Upper lobe of left lung (tissue), 4 donors: ENCODE measurements around the gene LEO1.

ENCODE experiments used
- EP300 ChIP-seq, 4 donors: sonication (generic); formaldehyde crosslinking; IDR thresholded peaks; one replicate each; pipeline ENCODE4 v1.5.1; 2017; ENCODE audit warnings: antibody characterized with exemption in 4 of 4, control low read depth in 2 of 4
- POLR2A ChIP-seq, 4 donors: fragments of 450-650 bp; IDR thresholded peaks; one replicate each; pipeline ENCODE4 v1.5.1; 2016 to 2017; ENCODE audit warnings: antibody characterized with exemption in 4 of 4, mild to moderate bottlenecking in 2 of 4
- POLR2AphosphoS5 ChIP-seq, 2 donors: sonication (generic); formaldehyde crosslinking; IDR thresholded peaks; one replicate each; pipeline ENCODE4 v1.5.1; 2017; ENCODE audit warnings: antibody characterized with exemption in 2 of 2
- TF ChIP-seq, protein P1 (sequence below), 6 experiments: fragments of 450-650 bp in 4 of 6; fragments of 200-600 bp in 2 of 6; sonication (generic) in 2 of 6; IDR thresholded peaks; one replicate each; pipeline ENCODE4 v1.5.1; 2016 to 2019; ENCODE audit warnings: antibody characterized with exemption in 6 of 6

DNA sequence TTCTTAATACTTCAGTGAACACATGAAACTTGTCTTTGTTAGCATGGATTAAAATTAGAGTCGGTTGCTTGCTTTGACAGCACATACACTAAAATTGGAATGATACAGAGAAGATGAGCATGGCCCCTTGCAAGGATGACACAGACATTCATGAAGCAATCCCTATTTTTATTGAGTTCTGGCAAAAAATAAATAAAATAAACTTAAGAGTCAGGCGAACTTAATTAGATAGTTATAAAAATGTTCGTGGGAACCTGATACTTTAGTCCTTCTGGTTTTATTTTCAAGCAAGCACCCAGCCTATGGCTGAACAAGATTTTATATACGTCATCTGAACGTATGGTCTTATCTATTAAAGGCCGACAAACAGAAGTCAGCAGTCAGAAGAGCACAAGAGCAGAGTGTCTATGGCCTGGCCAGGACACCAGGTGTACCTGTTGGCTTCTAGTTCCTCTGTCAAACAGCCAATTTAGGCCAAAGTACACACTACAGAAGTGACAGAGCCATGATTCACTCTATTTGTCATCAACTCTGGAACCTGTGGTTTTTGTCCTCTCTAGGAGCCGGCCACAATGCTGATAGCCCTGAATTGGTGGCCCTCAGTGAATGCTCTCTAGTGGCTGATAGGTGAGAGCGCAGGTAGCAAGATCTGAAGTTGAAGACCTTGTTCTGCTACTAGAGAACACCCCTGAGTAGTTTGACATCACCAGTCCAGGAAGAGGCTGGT, 64.3 kb downstream of the LEO1 start:
- TF ChIP-seq, protein P1, sequence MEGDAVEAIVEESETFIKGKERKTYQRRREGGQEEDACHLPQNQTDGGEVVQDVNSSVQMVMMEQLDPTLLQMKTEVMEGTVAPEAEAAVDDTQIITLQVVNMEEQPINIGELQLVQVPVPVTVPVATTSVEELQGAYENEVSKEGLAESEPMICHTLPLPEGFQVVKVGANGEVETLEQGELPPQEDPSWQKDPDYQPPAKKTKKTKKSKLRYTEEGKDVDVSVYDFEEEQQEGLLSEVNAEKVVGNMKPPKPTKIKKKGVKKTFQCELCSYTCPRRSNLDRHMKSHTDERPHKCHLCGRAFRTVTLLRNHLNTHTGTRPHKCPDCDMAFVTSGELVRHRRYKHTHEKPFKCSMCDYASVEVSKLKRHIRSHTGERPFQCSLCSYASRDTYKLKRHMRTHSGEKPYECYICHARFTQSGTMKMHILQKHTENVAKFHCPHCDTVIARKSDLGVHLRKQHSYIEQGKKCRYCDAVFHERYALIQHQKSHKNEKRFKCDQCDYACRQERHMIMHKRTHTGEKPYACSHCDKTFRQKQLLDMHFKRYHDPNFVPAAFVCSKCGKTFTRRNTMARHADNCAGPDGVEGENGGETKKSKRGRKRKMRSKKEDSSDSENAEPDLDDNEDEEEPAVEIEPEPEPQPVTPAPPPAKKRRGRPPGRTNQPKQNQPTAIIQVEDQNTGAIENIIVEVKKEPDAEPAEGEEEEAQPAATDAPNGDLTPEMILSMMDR (IDR thresholded peaks at IDR 0.05): peak in 3 of 6 experiments; percentile 20 to 43 (median 26)
- TF ChIP-seq POLR2A (IDR thresholded peaks at IDR 0.05) (no peak), POLR2AphosphoS5 (IDR thresholded peaks at IDR 0.05) (peak in 1 of 2 donors; percentile 50), EP300 (IDR thresholded peaks at IDR 0.05) (peak in 1 of 4 donors; percentile 26)
